ENCODE data around the gene THUMPD1.
"Not testable (repeated sequence)": the region's sequence is repeated elsewhere in the genome, so short reads cannot be mapped to it uniquely, and the experiment has no call there.

Gene THUMPD1

GRCh38 chr16:20705972-20706371 is 35.6 kb downstream of the THUMPD1 start:
- not testable (repeated sequence) for H3K27ac ChIP-seq (ENCODE audit: low read depth, low read length); H3K9me3 ChIP-seq (ENCODE audit: control insufficient read depth in 5 of 5, low read length in 5 of 5); H3K27me3 ChIP-seq (ENCODE audit: control insufficient read depth in 5 of 5, insufficient read depth in 4 of 5, low read length in 5 of 5); H3K4me3 ChIP-seq (ENCODE audit: low read depth in 1 of 5, low read length in 5 of 5); H3K4me1 ChIP-seq (ENCODE audit: control insufficient read depth in 5 of 5, insufficient read depth in 5 of 5, low read length in 5 of 5); H3K36me3 ChIP-seq (ENCODE audit: control insufficient read depth in 5 of 5, insufficient read depth in 5 of 5, low read length in 5 of 5); H3K9ac ChIP-seq (ENCODE audit: low read length in 5 of 5)

DNA sequence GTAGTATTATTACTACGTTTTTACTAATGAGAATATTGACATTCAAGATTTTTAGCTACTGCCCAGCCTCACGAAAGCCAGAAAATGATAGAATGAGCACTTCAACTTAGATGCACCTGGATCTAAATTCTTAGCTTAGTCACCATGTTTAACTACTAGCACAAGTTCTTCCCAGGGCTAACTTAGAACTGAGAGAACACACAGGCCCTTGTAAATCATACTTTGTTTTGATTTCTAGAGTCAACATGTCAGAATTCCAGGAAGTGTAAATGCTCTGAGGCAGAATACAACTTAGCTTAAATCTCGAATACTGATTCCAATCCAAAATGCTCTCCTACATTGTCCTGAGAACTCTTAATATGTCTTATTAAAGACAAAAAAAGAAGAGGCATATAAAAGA is 37.3 kb downstream of the THUMPD1 start:
- no peak overlapping the region for H3K9ac ChIP-seq (ENCODE audit: low read length in 5 of 5)
- no peaks in the 10 kb centered on the region for H3K27me3 ChIP-seq (ENCODE audit: control insufficient read depth in 5 of 5, insufficient read depth in 4 of 5, low read length in 5 of 5)
- no peaks in the 10 kb centered on the region for H3K36me3 ChIP-seq (ENCODE audit: control insufficient read depth in 5 of 5, insufficient read depth in 5 of 5, low read length in 5 of 5)
- H3K4me3 ChIP-seq (ENCODE audit: low read depth in 1 of 5, low read length in 5 of 5) = no peak overlapping the region
- no peaks in the 10 kb centered on the region for H3K4me1 ChIP-seq (ENCODE audit: control insufficient read depth in 5 of 5, insufficient read depth in 5 of 5, low read length in 5 of 5)
- peaks cover 0 to 7% (median 0%) of the 10 kb centered on the region in 5 donors for H3K9me3 ChIP-seq (ENCODE audit: control insufficient read depth in 5 of 5, low read length in 5 of 5)
- no peak overlapping the region for H3K27ac ChIP-seq (ENCODE audit: low read depth, low read length)

DNA sequence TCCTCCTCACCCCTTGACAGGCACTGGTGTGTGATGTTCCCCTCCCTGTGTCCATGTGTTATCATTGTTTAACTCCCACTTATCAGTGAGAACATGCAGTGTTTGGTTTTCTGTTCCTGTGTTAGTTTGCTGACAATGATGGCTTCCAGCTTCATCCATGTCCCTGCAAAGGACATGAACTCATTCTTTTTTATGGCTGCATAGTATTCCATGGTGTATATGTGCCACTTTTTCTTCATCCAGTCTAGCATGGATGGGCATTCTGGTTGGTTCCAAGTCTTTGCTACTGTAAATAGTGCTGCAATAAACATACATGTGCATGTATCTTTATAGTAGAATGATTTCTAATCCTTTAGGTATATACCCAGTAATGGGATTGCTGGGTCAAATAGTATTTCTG is 39.9 kb downstream of the THUMPD1 start:
- H3K27ac ChIP-seq (ENCODE audit: low read depth, low read length) = not testable (repeated sequence)

DNA sequence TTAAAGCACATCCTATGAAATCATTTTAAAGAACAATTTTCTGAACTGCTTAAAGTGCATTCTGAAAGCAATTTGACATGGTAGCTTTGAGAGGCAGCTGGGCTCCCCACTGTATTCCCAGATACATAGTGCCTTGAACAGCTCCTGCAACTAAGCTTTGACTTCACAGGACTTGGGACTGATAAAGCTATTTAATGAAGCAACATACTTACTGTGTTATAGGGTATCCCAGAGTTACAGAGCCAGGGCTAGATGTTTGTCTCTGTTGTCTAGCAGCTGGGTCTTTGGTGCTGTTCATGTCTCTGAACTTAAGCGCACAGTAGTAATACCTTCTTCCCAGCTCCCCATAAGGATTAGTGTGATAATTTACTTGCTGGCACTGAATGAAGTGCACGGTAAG is 45.0 kb downstream of the THUMPD1 start:
- H3K27me3 ChIP-seq (ENCODE audit: control insufficient read depth in 5 of 5, insufficient read depth in 4 of 5, low read length in 5 of 5) = no peaks in the 10 kb centered on the region
- peaks cover 0 to 3% (median 0%) of the 10 kb centered on the region in 5 donors for H3K9me3 ChIP-seq (ENCODE audit: control insufficient read depth in 5 of 5, low read length in 5 of 5)
- no peak overlapping the region for H3K27ac ChIP-seq (ENCODE audit: low read depth, low read length)
- no peak overlapping the region for H3K9ac ChIP-seq (ENCODE audit: low read length in 5 of 5)
- no peak overlapping the region for H3K4me3 ChIP-seq (ENCODE audit: low read depth in 1 of 5, low read length in 5 of 5)
- H3K36me3 ChIP-seq (ENCODE audit: control insufficient read depth in 5 of 5, insufficient read depth in 5 of 5, low read length in 5 of 5) = no peaks in the 10 kb centered on the region
- no peaks in the 10 kb centered on the region for H3K4me1 ChIP-seq (ENCODE audit: control insufficient read depth in 5 of 5, insufficient read depth in 5 of 5, low read length in 5 of 5)

More for the DNA sequence above, 39.9 kb downstream of the THUMPD1 start:
- not testable (repeated sequence) for H3K27me3 ChIP-seq (ENCODE audit: control insufficient read depth in 5 of 5, insufficient read depth in 4 of 5, low read length in 5 of 5); H3K36me3 ChIP-seq (ENCODE audit: control insufficient read depth in 5 of 5, insufficient read depth in 5 of 5, low read length in 5 of 5); H3K4me3 ChIP-seq (ENCODE audit: low read depth in 1 of 5, low read length in 5 of 5); H3K4me1 ChIP-seq (ENCODE audit: control insufficient read depth in 5 of 5, insufficient read depth in 5 of 5, low read length in 5 of 5); H3K9ac ChIP-seq (ENCODE audit: low read length in 5 of 5); H3K9me3 ChIP-seq (ENCODE audit: control insufficient read depth in 5 of 5, low read length in 5 of 5)

DNA sequence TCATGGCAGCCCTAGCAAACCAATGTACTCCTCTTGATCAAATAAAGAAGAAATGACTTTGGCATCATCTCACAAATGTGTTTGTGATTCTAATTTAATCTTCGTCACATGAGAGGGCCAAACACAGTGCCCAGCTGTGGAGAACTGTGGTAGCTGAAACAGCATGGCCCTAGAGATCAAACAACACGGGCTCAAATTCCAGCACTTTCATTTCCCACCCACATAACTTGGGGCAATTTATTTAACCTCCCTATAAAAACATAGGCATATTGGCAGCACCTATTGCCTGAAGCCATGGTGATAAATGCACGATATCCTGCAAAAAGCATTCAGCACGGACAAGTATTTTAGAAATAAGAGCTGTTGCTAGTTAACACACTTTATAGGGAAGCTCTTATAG is 46.6 kb downstream of the THUMPD1 start:
- Histone ChIP-seq H3K27me3 (ENCODE audit: control insufficient read depth in 5 of 5, insufficient read depth in 4 of 5, low read length in 5 of 5) (no peaks in the 10 kb centered on the region), H3K4me1 (ENCODE audit: control insufficient read depth in 5 of 5, insufficient read depth in 5 of 5, low read length in 5 of 5) (no peaks in the 10 kb centered on the region), H3K27ac (ENCODE audit: low read depth, low read length) (no peak overlapping the region), H3K9me3 (ENCODE audit: control insufficient read depth in 5 of 5, low read length in 5 of 5) (no peaks in the 10 kb centered on the region), H3K9ac (ENCODE audit: low read length in 5 of 5) (no peak overlapping the region), H3K4me3 (ENCODE audit: low read depth in 1 of 5, low read length in 5 of 5) (no peak overlapping the region), H3K36me3 (ENCODE audit: control insufficient read depth in 5 of 5, insufficient read depth in 5 of 5, low read length in 5 of 5) (no peaks in the 10 kb centered on the region)

DNA sequence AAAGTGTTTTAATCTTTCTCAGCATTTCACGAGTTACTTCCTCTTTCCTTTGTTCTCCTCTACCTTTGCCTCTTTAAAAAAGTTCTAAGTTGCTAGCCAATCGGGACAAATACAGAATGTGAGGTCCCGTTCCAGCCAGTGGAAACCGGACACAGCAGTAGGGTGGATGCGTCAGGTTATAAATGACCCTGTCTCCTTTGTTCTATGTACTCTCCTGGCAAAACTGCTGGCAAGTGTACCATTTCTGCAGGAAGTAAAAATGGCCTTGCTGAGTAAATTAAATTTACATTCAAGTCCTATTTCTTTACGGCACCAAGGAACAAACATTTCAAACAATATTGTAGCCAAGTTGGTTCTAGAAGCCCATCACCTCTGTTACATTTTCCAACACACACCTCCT is 47.5 kb downstream of the THUMPD1 start:
- H3K4me3 ChIP-seq (ENCODE audit: low read depth in 1 of 5, low read length in 5 of 5); H3K9ac ChIP-seq (ENCODE audit: low read length in 5 of 5); H3K4me1 ChIP-seq (ENCODE audit: control insufficient read depth in 5 of 5, insufficient read depth in 5 of 5, low read length in 5 of 5); H3K27ac ChIP-seq (ENCODE audit: low read depth, low read length); H3K27me3 ChIP-seq (ENCODE audit: control insufficient read depth in 5 of 5, insufficient read depth in 4 of 5, low read length in 5 of 5); H3K9me3 ChIP-seq (ENCODE audit: control insufficient read depth in 5 of 5, low read length in 5 of 5); H3K36me3 ChIP-seq (ENCODE audit: control insufficient read depth in 5 of 5, insufficient read depth in 5 of 5, low read length in 5 of 5): not testable (repeated sequence)

GRCh38 chr16:20689668-20690067 is 52.0 kb downstream of the THUMPD1 start:
- Histone ChIP-seq H3K27ac (ENCODE audit: low read depth, low read length) (no peak overlapping the region), H3K4me1 (ENCODE audit: control insufficient read depth in 5 of 5, insufficient read depth in 5 of 5, low read length in 5 of 5) (no peaks in the 10 kb centered on the region), H3K36me3 (ENCODE audit: control insufficient read depth in 5 of 5, insufficient read depth in 5 of 5, low read length in 5 of 5) (no peaks in the 10 kb centered on the region), H3K9me3 (ENCODE audit: control insufficient read depth in 5 of 5, low read length in 5 of 5) (peaks cover 0 to 6% (median 0%) of the 10 kb centered on the region in 5 donors), H3K4me3 (ENCODE audit: low read depth in 1 of 5, low read length in 5 of 5) (no peak overlapping the region), H3K9ac (ENCODE audit: low read length in 5 of 5) (no peak overlapping the region), H3K27me3 (ENCODE audit: control insufficient read depth in 5 of 5, insufficient read depth in 4 of 5, low read length in 5 of 5) (no peaks in the 10 kb centered on the region)

- H3K27ac ChIP-seq (ENCODE audit: low read depth, low read length) = no peak overlapping the region
- no peaks in the 10 kb centered on the region for H3K27me3 ChIP-seq (ENCODE audit: control insufficient read depth in 5 of 5, insufficient read depth in 4 of 5, low read length in 5 of 5)
- H3K36me3 ChIP-seq (ENCODE audit: control insufficient read depth in 5 of 5, insufficient read depth in 5 of 5, low read length in 5 of 5) = no peaks in the 10 kb centered on the region
- H3K9me3 ChIP-seq (ENCODE audit: control insufficient read depth in 5 of 5, low read length in 5 of 5) = peaks cover 0 to 3% (median 0%) of the 10 kb centered on the region in 5 donors
- no peak overlapping the region for H3K4me3 ChIP-seq (ENCODE audit: low read depth in 1 of 5, low read length in 5 of 5)
- H3K9ac ChIP-seq (ENCODE audit: low read length in 5 of 5) = no peak overlapping the region
- H3K4me1 ChIP-seq (ENCODE audit: control insufficient read depth in 5 of 5, insufficient read depth in 5 of 5, low read length in 5 of 5) = peaks cover 0 to 7% (median 0%) of the 10 kb centered on the region in 5 donors
These were observed 57.8 kb downstream of the THUMPD1 start for GRCh38 chr16:20683812-20684211.

Data from subcutaneous abdominal adipose tissue (tissue), 5 donors.